Calu3 (cell line): Measurements from ENCODE around the gene PPFIA1. TPM values are rescaled to one million over a fixed set of nuclear protein-coding genes. Genes with fewer than 3 reads are reported as not detected.
A peak's percentile ranks its signal among the peaks of the same experiment; 100 is the strongest.

ENCODE experiments used
- BruUV-seq: library from RNA; stranded (reverse); fragments of 400-500 nt; replicated peaks from 2 replicates; lab custom pipeline; 2021; lab: Mats Ljungman, UMichigan
- CTCF ChIA-PET: fragments of 300-600 bp; sonication (Branson Sonifier 250); formaldehyde crosslinking; loops from one replicate; lab custom pipeline; 2022; ENCODE audit warnings: antibody characterized with exemption; lab: Charles Lee
- DNase-seq: peaks from one replicate; pipeline ENCODE4 v3.0.0; 2022
- H3K27ac Mint-ChIP-seq: one replicate; pipeline ENCODE4 v1.8.0; 2022; ENCODE audit warnings: mixed read lengths; ENCODE audit not compliant: unreplicated experiment
- H3K27me3 Mint-ChIP-seq: one replicate; pipeline ENCODE4 v1.8.0; 2022; ENCODE audit warnings: mixed read lengths; ENCODE audit not compliant: unreplicated experiment
- H3K36me3 Mint-ChIP-seq: one replicate; pipeline ENCODE4 v1.8.0; 2022; ENCODE audit warnings: mild to moderate bottlenecking, moderate library complexity, mixed read lengths; ENCODE audit not compliant: insufficient read depth, unreplicated experiment
- H3K4me1 Mint-ChIP-seq: one replicate; pipeline ENCODE4 v1.8.0; 2022; ENCODE audit warnings: mild to moderate bottlenecking, low read depth, mixed read lengths; ENCODE audit not compliant: unreplicated experiment
- H3K4me3 Mint-ChIP-seq: one replicate; pipeline ENCODE4 v1.8.0; 2022; ENCODE audit warnings: mild to moderate bottlenecking, low read depth, moderate library complexity, mixed read lengths; ENCODE audit not compliant: unreplicated experiment
- H3K9me3 Mint-ChIP-seq: one replicate; pipeline ENCODE4 v1.8.0; 2022; ENCODE audit warnings: low read depth, mixed read lengths; ENCODE audit not compliant: unreplicated experiment
- CTCF ChIP-seq: fragments of 200-600 bp; IDR thresholded peaks from one replicate; pipeline ENCODE4 v1.8.0; 2022; ENCODE audit warnings: antibody characterized with exemption; ENCODE audit not compliant: unreplicated experiment
- intact Hi-C: fragments of 100-400 bp; cut with micrococcal nuclease; formaldehyde crosslinking; loops from one replicate; pipeline ENCODE4 v1.10.0; 2022; ENCODE audit not compliant: unreplicated experiment
- total RNA-seq: library from RNA; stranded (reverse); gene quantifications from 2 replicates; pipeline ENCODE4 v1.2.3, GENCODE V29; 2022

PPFIA1 gene
- total RNA-seq, 1 experiment from 2014 or later, result 84.0 TPM

- no peak for TF ChIP-seq CTCF
- no peak for DNase-seq
- Mint-ChIP-seq H3K36me3 (peaks cover 29% of the 10 kb centered on the region), H3K27ac (peak overlapping the region; percentile 99), H3K4me3 (no peak overlapping the region), H3K4me1 (peaks cover 51% of the 10 kb centered on the region), H3K9me3 (no peaks in the 10 kb centered on the region), H3K27me3 (no peaks in the 10 kb centered on the region)
- no TSS peak for BruUV-seq
- intact Hi-C loops, result loop anchor here (5.0 kb wide), 1 partner anchor 33 kb away; the partner anchor contains the start of gene PPFIA1
- CTCF ChIA-PET, result no interaction called here
Measured at GRCh38 chr11:70305501-70305900, 35.0 kb downstream of the PPFIA1 start.

DNA sequence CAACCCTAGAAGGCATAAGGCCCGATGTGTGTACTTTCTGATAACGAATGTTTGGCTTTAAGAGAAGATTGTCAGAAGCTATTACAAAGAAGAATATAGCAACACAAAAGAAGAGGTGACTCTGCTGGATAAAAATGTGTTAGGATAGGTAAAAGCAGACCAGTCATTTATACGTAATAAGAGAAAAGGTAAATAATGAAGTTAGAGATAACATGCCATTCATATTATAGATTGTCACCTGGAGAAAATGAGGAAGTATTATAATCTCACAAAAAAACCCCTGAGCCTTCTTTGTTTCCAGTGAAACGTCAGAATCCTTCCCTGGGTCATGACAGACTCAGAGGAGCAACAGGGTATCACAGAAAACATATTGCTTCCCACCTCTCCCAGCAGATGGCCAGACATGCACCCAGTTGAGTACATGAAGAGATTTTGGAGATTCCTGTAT is 36.1 kb downstream of the PPFIA1 start:
- peak; percentile 58 for DNase-seq
- Mint-ChIP-seq H3K4me1 (peaks cover 61% of the 10 kb centered on the region), H3K27ac (peak overlapping the region; percentile 99), H3K27me3 (no peaks in the 10 kb centered on the region), H3K9me3 (no peaks in the 10 kb centered on the region), H3K36me3 (peaks cover 37% of the 10 kb centered on the region), H3K4me3 (peak overlapping the region; percentile 57)
- intact Hi-C loops, result loop anchor here (5.0 kb wide), 1 partner anchor 34 kb away; the partner anchor contains the start of gene PPFIA1
- TF ChIP-seq CTCF, result no peak
- no TSS peak for BruUV-seq
- CTCF ChIA-PET, result interaction anchor here (0.6 kb wide), 1 partner anchor 96 kb away, joined by 5 read pairs; no protein-coding TSS in a partner anchor

DNA sequence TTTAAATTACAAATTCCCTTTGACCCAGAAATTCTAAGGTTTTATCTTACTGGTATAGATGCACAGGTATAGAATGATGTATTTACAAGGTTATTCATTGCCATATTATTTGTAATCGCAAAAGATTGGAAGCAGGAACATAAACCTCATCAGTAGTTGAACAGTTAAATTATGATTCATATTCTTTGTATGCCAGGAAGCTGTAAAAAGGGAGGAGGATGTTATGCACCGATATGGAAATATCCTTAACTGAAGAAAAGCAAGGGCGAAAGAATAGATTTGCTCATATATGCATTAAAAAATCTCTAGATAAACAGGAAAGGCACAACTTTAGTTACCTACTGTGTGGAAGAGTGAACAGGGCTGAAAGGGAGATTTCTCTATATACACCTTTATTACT is 36.7 kb downstream of the PPFIA1 start:
- TSS peak; percentile 77 for BruUV-seq
- no peak for DNase-seq
- no peaks in the 10 kb centered on the region for H3K9me3 Mint-ChIP-seq
- peaks cover 37% of the 10 kb centered on the region for H3K36me3 Mint-ChIP-seq
- peaks cover 57% of the 10 kb centered on the region for H3K4me1 Mint-ChIP-seq
- TF ChIP-seq CTCF, result no peak
- H3K4me3 Mint-ChIP-seq, result peak overlapping the region; percentile 57
- no peaks in the 10 kb centered on the region for H3K27me3 Mint-ChIP-seq
- CTCF ChIA-PET, result no interaction called here
- intact Hi-C loops, result loop anchor here (5.0 kb wide), 1 partner anchor 35 kb away; the partner anchor contains the start of gene PPFIA1
- H3K27ac Mint-ChIP-seq, result peak overlapping the region; percentile 99

- no peak for TF ChIP-seq CTCF
- Mint-ChIP-seq H3K27me3 (no peaks in the 10 kb centered on the region), H3K36me3 (peaks cover 26% of the 10 kb centered on the region), H3K27ac (peak overlapping the region; percentile 67), H3K4me1 (peaks cover 33% of the 10 kb centered on the region), H3K4me3 (no peak overlapping the region), H3K9me3 (no peaks in the 10 kb centered on the region)
- DNase-seq, result no peak
- BruUV-seq, result no TSS peak
- CTCF ChIA-PET, result no interaction called here
- intact Hi-C loops, result no loop called here
Measured at GRCh38 chr11:70311616-70312015, 41.1 kb downstream of the PPFIA1 start.
